Stimulated activated CD8-positive, alpha-beta memory T cell treated with anti-CD3 and anti-CD28 coated beads, Interleukin-7, amount 100 ng/mL, for 24 hours (primary cell): ENCODE measurements around the gene MBOAT7.

ENCODE experiments used
- DNase-seq: peaks from one replicate; pipeline ENCODE4 v3.0.0-alpha.2; 2020; ENCODE audit warnings: low read depth

Gene MBOAT7

DNA sequence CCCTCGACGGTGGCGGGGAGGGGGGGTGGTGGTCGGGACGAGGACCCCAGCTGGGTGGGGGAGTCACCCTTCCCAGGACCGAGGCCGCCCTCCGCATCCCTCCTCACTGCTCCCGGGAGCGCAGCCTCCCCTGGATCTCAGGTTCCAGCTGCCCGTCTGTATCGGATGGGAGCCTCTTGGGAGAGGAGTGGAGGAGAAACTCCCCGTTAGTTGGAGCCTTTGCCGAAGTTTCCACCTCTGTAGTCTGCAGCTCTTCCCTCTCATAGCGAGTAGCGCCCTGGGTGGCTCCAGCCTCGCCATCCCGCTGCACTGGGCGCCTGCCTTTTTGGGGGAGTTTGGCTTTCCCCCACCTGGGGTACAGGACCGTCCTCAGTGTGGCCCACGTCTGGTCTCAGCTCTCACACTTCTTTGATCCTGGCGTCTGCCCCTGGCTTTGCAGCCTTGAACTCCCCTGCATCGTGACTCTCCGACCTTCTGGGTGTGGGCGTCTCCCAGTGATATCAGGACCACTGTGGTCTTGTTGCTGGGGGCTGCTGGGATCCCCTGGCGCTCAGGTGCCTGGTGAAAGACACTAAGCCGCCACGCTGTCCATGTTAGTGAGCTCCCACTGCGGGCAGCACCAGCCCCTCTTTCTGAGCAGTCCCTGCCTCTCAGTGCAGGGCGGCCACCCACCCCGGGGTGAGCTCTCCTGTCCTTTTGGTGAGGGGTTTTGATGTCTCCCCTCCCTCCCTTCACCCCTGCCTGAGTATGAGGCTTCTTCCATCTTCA is 50.7 kb downstream of the MBOAT7 start:
- no peak for DNase-seq

DNA sequence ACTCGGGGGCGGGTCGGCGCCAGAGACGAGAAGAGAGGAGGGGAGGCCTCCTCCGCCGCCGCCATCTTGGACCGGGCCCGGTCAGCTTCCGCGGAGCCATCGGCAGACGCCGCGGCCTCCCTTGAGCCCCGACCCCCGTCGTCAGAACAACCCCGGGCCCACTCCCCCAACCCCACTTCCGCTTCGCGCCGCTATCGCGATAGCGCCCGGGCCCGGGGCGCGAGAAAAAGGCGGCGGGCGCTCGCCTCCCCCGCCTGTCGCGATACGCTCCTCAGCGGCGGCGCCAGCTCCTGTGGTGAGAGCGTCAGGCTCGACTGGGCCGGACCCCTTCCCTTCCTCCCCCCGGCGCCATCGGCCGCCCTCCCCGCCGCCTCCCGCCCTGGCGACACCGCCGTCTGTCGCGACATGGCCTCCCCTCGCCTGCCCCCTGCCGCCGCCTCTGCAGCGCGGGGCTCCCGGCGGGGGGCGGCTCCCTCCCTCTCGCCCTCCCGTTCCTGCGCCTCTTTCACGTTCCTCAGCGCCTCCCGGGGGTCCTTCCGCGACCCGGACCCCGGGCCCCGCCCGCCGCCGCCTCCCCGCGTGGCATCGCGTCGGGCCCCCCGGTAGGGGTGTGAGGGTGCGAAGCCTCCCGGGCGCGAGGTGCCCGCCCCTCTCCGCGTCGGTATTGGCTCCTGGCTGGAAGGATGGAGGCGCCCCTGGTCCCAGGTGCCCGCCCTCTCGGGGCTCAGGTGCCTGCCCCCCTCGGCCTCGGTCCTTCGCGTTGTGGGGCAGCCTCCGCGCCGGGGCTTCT is 51.5 kb downstream of the MBOAT7 start, which contains the start of gene CNOT3:
CNOT3 (plus strand) TSS at position 64 of the 790 bp plus-strand sequence. CDS start 5,217 bp downstream, outside the sequence.
- DNase-seq: no peak

- DNase-seq: peak; percentile 95
Observed at GRCh38 chr19:54136864-54137698, 52.3 kb downstream of the MBOAT7 start.

DNA sequence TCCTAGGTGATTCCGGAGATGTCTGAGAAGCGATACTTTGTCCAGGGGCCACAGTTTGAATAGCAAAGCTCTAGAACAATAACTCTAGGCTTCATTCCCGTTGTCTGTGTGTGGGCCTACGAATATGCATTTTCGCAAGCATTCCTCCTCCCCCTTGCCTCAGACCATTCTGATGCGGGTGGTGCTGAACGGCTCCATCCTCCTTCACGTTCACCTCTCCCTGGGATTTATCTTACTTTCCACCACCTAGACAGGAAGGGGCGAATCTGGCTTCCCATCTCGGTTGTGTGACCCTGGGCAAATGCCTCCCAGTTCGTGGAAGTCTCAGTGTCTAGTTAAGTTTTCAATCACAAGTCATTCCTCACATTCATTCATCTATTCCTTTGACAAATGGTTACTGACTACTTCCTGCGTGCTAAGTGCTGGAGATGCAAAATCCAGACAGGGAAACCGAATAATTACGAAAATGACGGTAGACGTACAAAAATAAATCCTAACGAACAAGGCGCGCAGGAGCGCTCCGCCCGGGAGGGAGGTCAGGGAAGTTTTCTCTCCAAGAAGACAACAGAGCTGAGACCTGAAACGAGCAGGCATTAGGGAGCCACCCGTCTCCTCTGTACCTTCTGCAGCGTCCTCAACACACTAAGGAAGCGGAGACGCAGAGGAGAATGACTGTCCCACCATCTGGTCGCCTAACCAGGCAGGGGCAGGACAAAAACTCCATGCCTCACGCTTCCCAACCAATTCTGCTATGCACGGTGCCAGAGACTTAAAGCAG is 53.1 kb downstream of the MBOAT7 start:
- DNase-seq: no peak

GRCh38 chr19:54133957-54134590 is 55.3 kb downstream of the MBOAT7 start:
- no peak for DNase-seq

DNA sequence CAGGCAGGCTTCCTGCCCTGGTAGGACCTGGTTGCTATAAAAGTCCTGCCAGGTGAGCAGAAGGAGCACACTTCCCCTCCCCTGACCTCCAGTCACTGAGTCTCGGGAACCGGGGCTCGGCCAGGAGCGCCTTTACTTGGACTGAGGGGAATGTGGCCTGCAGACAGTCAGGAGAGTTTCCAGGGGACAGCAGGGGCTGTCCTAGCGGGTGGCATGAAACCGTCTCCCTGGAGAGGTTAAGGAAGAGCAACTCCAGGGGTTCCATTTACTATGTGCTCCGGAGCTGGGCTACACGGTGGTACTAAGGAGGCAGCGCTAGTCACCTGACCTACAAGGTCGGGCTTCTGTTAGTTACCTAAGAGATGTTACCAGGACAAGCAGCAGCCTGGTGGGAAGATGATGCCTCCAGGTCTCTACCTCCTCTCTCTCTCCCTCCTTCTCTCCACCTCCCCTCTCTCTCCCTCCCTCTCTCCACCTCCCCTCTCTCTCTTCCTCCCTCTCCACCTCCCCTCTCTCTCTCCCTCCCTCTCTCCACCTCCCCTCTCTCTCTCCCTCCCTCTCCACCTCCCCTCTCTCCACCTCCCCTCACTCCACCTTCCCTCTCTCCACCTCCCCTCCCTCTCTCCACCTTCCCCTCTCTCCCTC is 55.9 kb downstream of the MBOAT7 start:
- no peak for DNase-seq

GRCh38 chr19:54129617-54129996 is 59.8 kb downstream of the MBOAT7 start:
- no peak for DNase-seq

GRCh38 chr19:54128796-54129616 is 60.4 kb downstream of the MBOAT7 start:
- DNase-seq: no peak

GRCh38 chr19:54128441-54128725 is 61.0 kb downstream of the MBOAT7 start:
- no peak for DNase-seq

- no peak for DNase-seq
Observed at GRCh38 chr19:54127688-54128440, 61.5 kb downstream of the MBOAT7 start.

DNA sequence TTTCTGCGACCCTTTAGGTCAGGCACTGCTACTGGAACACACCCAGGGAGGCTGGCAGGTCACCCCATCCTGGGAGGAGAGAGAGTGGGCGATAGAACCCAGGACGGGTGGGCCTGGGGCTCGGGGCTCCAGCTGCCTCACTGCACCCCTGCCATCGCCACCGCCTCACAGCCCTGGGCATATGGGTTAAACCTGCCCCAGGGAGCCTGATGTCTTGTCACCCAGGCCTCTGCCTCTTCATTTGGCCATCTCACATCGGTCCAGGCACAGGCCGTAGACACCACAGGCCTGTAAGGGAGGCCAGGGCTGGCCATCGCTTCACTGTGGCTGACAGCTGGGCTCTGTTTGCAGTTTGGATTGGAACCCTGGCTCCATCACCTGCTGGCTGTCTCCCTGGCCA is 63.7 kb downstream of the MBOAT7 start:
- no peak for DNase-seq

DNA sequence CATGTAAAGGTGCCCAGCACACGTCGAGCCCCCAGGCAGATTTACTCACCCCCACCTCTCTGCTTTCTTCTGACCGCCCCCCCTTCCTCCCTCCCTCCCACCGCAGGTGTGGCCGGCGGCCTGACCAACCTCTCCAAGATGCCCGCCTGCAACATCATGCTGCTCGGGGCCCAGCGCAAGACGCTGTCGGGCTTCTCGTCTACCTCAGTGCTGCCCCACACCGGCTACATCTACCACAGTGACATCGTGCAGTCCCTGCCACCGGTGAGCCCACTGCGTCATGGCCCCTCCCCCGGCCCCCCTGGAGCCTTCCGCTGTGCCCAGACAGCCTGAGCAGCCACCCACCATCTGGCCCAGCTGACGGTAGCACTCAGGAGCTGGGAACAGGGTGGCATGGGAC is 65.0 kb downstream of the MBOAT7 start:
- DNase-seq: no peak

GRCh38 chr19:54123682-54124081 is 65.7 kb downstream of the MBOAT7 start:
- DNase-seq: no peak
